K562 (cell line): ENCODE measurements around the gene DLGAP1. TPM values are rescaled to one million over a fixed set of nuclear protein-coding genes. Genes with fewer than 3 reads are reported as not detected.

Source experiments
- ATAC-seq: fragments of 200-7000 bp; cut with Tn5 transposase; 3 replicates; pipeline ENCODE4 v1.9.1; 2020; ENCODE audit warnings: moderate library complexity
- BruUV-seq: library from RNA; stranded (reverse); fragments of 400-500 nt; replicated peaks from 2 replicates; lab custom pipeline; 2021; lab: Mats Ljungman, UMichigan
- CTCF ChIA-PET: fragments of 300-600 bp; formaldehyde crosslinking; extraction: SDS; loops from one replicate; lab custom pipeline; 2021; ENCODE audit warnings: low intra/inter-chr PET ratio; lab: Yijun Ruan, JAX
- POLR2A ChIA-PET: fragments of 300-600, 350-650 bp; sonication (Branson Sonifier 250); formaldehyde crosslinking; extraction: SDS; loops from one replicate; lab custom pipeline; 2021; ENCODE audit warnings: antibody characterized with exemption, inconsistent platforms; lab: Yijun Ruan, JAX
- DNase-seq, 4 experiments: peaks; one replicate each; pipeline versions ENCODE4 v3.0.0 to v3.0.0-alpha.2; 2011 to 2018; ENCODE audit warnings: low spot score in 3 of 4, mixed read lengths in 3 of 4; ENCODE audit errors: extremely low read depth in 1 of 4
- FAIRE-seq: peaks from 2 replicates; lab custom pipeline; 2011; peaks lifted over from hg19 to GRCh38; lab: Jason Lieb, UNC
- H2AFZ ChIP-seq: 2 replicates; pipeline ENCODE4 v1.6.0; 2011; ENCODE audit warnings: low read depth, low read length, control low read depth, inconsistent platforms
- H3K27ac ChIP-seq: fragments of 200-600 bp; 3 replicates; pipeline ENCODE4 v1.8.0; 2011; ENCODE audit warnings: low read depth, mild to moderate bottlenecking, control low read depth, inconsistent platforms, low read length, moderate library complexity, mixed read lengths; ENCODE audit errors: extremely low read depth
- H3K27me3 ChIP-seq, 2 experiments: fragments of 300-600 bp in 1 of 2; 2 replicates in 1 of 2; 3 replicates in 1 of 2; pipeline versions ENCODE4 v1.6.0 to v1.8.0; 2011; ENCODE audit warnings: inconsistent platforms in 2 of 2, low read length in 2 of 2, mild to moderate bottlenecking in 1 of 2, mixed read lengths in 1 of 2, moderate library complexity in 1 of 2; ENCODE audit not compliant: control insufficient read depth in 2 of 2, insufficient read depth in 2 of 2
- H3K36me3 ChIP-seq: fragments of 300-600 bp; 3 replicates; pipeline ENCODE4 v1.8.0; 2011; ENCODE audit warnings: mild to moderate bottlenecking, low read length, inconsistent platforms; ENCODE audit not compliant: control insufficient read depth, insufficient read depth
- H3K4me1 ChIP-seq, 2 experiments: fragments of 200-600 bp in 1 of 2; replicated peaks in 1 of 2; 2 replicates in 1 of 2; 3 replicates in 1 of 2; pipeline versions ENCODE4 v1.5.1 to v1.8.0; 2011; ENCODE audit warnings: inconsistent platforms in 2 of 2, low read length in 2 of 2, mild to moderate bottlenecking in 1 of 2, mixed read lengths in 1 of 2, moderate library complexity in 1 of 2; ENCODE audit not compliant: control insufficient read depth in 2 of 2, insufficient read depth in 2 of 2
- H3K4me2 ChIP-seq: 2 replicates; pipeline ENCODE4 v1.6.1; 2011; ENCODE audit warnings: low read length, control low read depth, inconsistent platforms, mixed read lengths; ENCODE audit not compliant: insufficient read depth
- H3K4me3 ChIP-seq: fragments of 200-600 bp; sonication (generic), shearing (Covaris generic); 2 replicates; pipeline ENCODE4 v1.5.1; 2016; ENCODE audit warnings: control low read depth, inconsistent platforms
- H3K79me2 ChIP-seq: fragments of 200-600 bp; 3 replicates; pipeline ENCODE4 v1.8.0; 2011; ENCODE audit warnings: low read length, inconsistent platforms; ENCODE audit not compliant: control insufficient read depth, insufficient read depth
- H3K9ac ChIP-seq, 2 experiments: 2 replicates each; pipeline versions ENCODE4 v1.6.0 to v1.6.1; 2011; ENCODE audit warnings: low read depth in 2 of 2, low read length in 2 of 2, control low read depth in 1 of 2, inconsistent platforms in 1 of 2, mild to moderate bottlenecking in 1 of 2, mixed read lengths in 1 of 2; ENCODE audit not compliant: insufficient read depth in 1 of 2
- H3K9me1 ChIP-seq: one replicate; pipeline ENCODE4 v1.6.0; 2011; ENCODE audit warnings: inconsistent platforms, mild to moderate bottlenecking, low read length, moderate library complexity; ENCODE audit not compliant: control insufficient read depth, insufficient read depth
- H3K9me3 ChIP-seq: replicated peaks from 2 replicates; pipeline ENCODE4 v1.5.1; 2011; ENCODE audit warnings: low read depth, low read length, inconsistent platforms; ENCODE audit not compliant: control insufficient read depth, insufficient read depth
- H4K20me1 ChIP-seq: replicated peaks from 2 replicates; pipeline ENCODE4 v1.6.1; 2011; ENCODE audit warnings: low read length, inconsistent platforms, mixed read lengths; ENCODE audit not compliant: control insufficient read depth, insufficient read depth
- CLOCK ChIP-seq: fragments of 250-450 bp; sonication (Bioruptor Pico); IDR thresholded peaks from 2 replicates; pipeline ENCODE4 v1.4.0; 2020; ENCODE audit warnings: mild to moderate bottlenecking, moderate library complexity, borderline replicate concordance
- DEAF1 ChIP-seq: fragments of 450-650 bp; formaldehyde crosslinking; IDR thresholded peaks from 2 replicates; pipeline ENCODE4 v1.4.0; 2020; ENCODE audit warnings: mild to moderate bottlenecking, moderate library complexity
- DLX4 ChIP-seq: fragments of 250-450 bp; sonication (Bioruptor Pico); IDR thresholded peaks from 2 replicates; pipeline ENCODE4 v1.6.1; 2021; ENCODE audit warnings: mild to moderate bottlenecking
- FOXM1 ChIP-seq, 2 experiments: fragments of 450-650 bp in 1 of 2; sonication (generic) in 1 of 2; formaldehyde crosslinking in 1 of 2; IDR thresholded peaks; 2 replicates each; pipeline versions ENCODE4 v1.6.1 to v1.9.0; 2017 to 2022; ENCODE audit warnings: low read depth in 2 of 2, mild to moderate bottlenecking in 2 of 2, missing genetic modification reagents in 1 of 2, moderate library complexity in 1 of 2
- GTF2B ChIP-seq: IDR thresholded peaks from 2 replicates; pipeline ENCODE4 v1.6.1; 2011; ENCODE audit not compliant: insufficient read length; ENCODE audit errors: extremely low read depth
- HMG20A ChIP-seq: fragments of 450-650 bp; formaldehyde crosslinking; conservative IDR thresholded peaks from 2 replicates; pipeline ENCODE4 v1.4.0; 2020; ENCODE audit warnings: mild to moderate bottlenecking, mixed read lengths
- HMG20B ChIP-seq: fragments of 250-450 bp; sonication (Bioruptor Pico); IDR thresholded peaks from 2 replicates; pipeline ENCODE4 v1.5.0; 2021; ENCODE audit warnings: mild to moderate bottlenecking
- MAFF ChIP-seq: IDR thresholded peaks from 2 replicates; pipeline ENCODE4 v1.6.1; 2012; ENCODE audit warnings: low read length, improper control_type of control experiment
- MAFG ChIP-seq: fragments of 450-650 bp; conservative IDR thresholded peaks from 2 replicates; pipeline ENCODE4 v1.6.1; 2016; ENCODE audit warnings: missing genetic modification characterization, missing compliant biosample characterization
- RAD21 ChIP-seq, 2 experiments: fragments of 250-450 bp in 1 of 2; fragments of 450-650 bp in 1 of 2; sonication (Bioruptor Pico) in 1 of 2; formaldehyde crosslinking in 1 of 2; IDR thresholded peaks in 1 of 2; conservative IDR thresholded peaks in 1 of 2; 2 replicates each; pipeline versions ENCODE4 v1.4.0 to v1.8.0; 2020 to 2022; ENCODE audit warnings: mild to moderate bottlenecking in 2 of 2, moderate library complexity in 1 of 2
- SMAD3 ChIP-seq: fragments of 450-650 bp; formaldehyde crosslinking; conservative IDR thresholded peaks from 2 replicates; pipeline ENCODE4 v1.4.0; 2020; ENCODE audit warnings: mild to moderate bottlenecking
- TBL1XR1 ChIP-seq, 2 experiments: IDR thresholded peaks; 2 replicates each; pipeline ENCODE4 v1.6.1; 2012; ENCODE audit warnings: improper control_type of control experiment in 2 of 2, low read length in 2 of 2, mild to moderate bottlenecking in 1 of 2
- ZFP1 ChIP-seq: fragments of 450-650 bp; formaldehyde crosslinking; IDR thresholded peaks from 2 replicates; pipeline ENCODE4 v1.4.0; 2020; ENCODE audit warnings: mild to moderate bottlenecking, mixed read lengths
- ZNF584 ChIP-seq: fragments of 200-800 bp; sonication (Bioruptor generic); IDR thresholded peaks from 2 replicates; pipeline ENCODE4 v1.6.1; 2016; ENCODE audit warnings: low read depth, mild to moderate bottlenecking, missing genetic modification characterization, missing compliant biosample characterization
- WGBS: fragments of 100-300 bp; shearing (Covaris generic); methylation state at CpG from one replicate; pipeline ENCODE4 v1.1.6; 2016; ENCODE audit warnings: low coverage, mixed read lengths; ENCODE audit not compliant: insufficient coverage; ENCODE audit errors: missing lambda C conversion rate; 5-methylcytosine and 5-hydroxymethylcytosine counted together
- in situ Hi-C: fragments of 300-500 bp; cut with MboI; formaldehyde crosslinking; loops from 4 replicates; pipeline ENCODE4 v1.15.0; 2018; ENCODE audit warnings: inconsistent platforms, mixed read lengths
- intact Hi-C: fragments of 100-400 bp; cut with micrococcal nuclease; formaldehyde crosslinking; loops from 2 replicates; pipeline ENCODE4 v1.14.2; 2022
- polyA plus RNA-seq, 8 experiments: library from polyadenylated mRNA; depleted of rRNA in 4 of 8; stranded (reverse) in 5 of 8; unstranded in 3 of 8; fragments of >200 nt; fragmentation: Nextera tagmentation in 2 of 8; fragmentation: Illumina TruSeq in 1 of 8; extraction: Ambion mirVana in 2 of 8; extraction: Trizol in 1 of 8; gene quantifications; 2 replicates each; pipeline versions ENCODE4 v1.2.1 to v1.2.3, GENCODE V29; 2011 to 2014; ENCODE audit warnings: inconsistent platforms in 1 of 8, missing spikeins in 1 of 8
- total RNA-seq, 7 experiments: library from RNA; depleted of rRNA in 6 of 7; stranded (reverse); fragments of >200 nt in 6 of 7; fragmentation: Illumina TruSeq in 2 of 7; extraction: Trizol in 2 of 7; gene quantifications; 2 replicates each; pipeline versions ENCODE4 v1.2.1 to v1.2.3, GENCODE V29; 2011 to 2021; ENCODE audit warnings: low replicate concordance in 1 of 7

DLGAP1 gene
- total and polyA plus RNA-seq, 9 of the 15 experiments (the other 6 are each of a cell fraction or from before 2014, with no cell fraction given): 0.04 to 0.22 (median 0.08) TPM

- intact Hi-C loops (loop anchor here (1.0 kb wide), 1 partner anchor 173 kb away; no protein-coding TSS in a partner anchor), in situ Hi-C loops (loop anchor here (5.0 to 10.0 kb wide), 4 partner anchors 143 to 520 kb away; no protein-coding TSS in a partner anchor)
- H3K27ac ChIP-seq: peak overlapping the region; percentile 86; the same call in 2 of the 3 replicates
- H4K20me1 ChIP-seq: peaks cover 14% of the 10 kb centered on the region
- DNase-seq (peak; percentile 58 to 84 (median 68)), ATAC-seq (peak; percentile 10), FAIRE-seq (peak; percentile 90)
- H3K4me2 ChIP-seq: peak overlapping the region; percentile 99
- H3K9me3 ChIP-seq: 0 out of 2 replicates have a peak, but pooled peaks cover 2% of the 10 kb centered on the region
- BruUV-seq: no TSS peak
- POLR2A ChIA-PET: interaction anchor here (0.6 to 6.6 kb wide), 18 partner anchors 8 to 367 kb away, joined by 3 to 44 read pairs (median 4); no protein-coding TSS in a partner anchor
- CTCF ChIA-PET: interaction anchor here (0.6 to 3.2 kb wide), 9 partner anchors 12 to 523 kb away, joined by 3 to 42 read pairs (median 3); no protein-coding TSS in a partner anchor
- H3K4me1 ChIP-seq: peaks cover 2 to 25% of the 10 kb centered on the region in 2 experiments
- H3K9ac ChIP-seq: peak overlapping the region in 1 of 2 experiments; percentile 92; a peak in 3 of 4 replicates
- H3K79me2 ChIP-seq: peaks cover 98% of the 10 kb centered on the region
- peak overlapping the region; percentile 87 for H3K4me3 ChIP-seq
- no peaks in the 10 kb centered on the region for H3K27me3 ChIP-seq
- H3K9me1 ChIP-seq: no peaks in the 10 kb centered on the region
- H2AFZ ChIP-seq: no peak overlapping the region
- peaks cover 50% of the 10 kb centered on the region for H3K36me3 ChIP-seq
- whole genome bisulfite sequencing: 4% methylated on average over 4 of the region's 4 CpGs
- TF ChIP-seq ZFP1: no peak
- TF ChIP-seq ZNF584: no peak
- no peak for TF ChIP-seq DLX4
- TF ChIP-seq GTF2B: no peak
- no peak for TF ChIP-seq HMG20A
- no peak for TF ChIP-seq FOXM1 (IDR thresholded peaks at IDR 0.05; ENCODE audit: low read depth)
- TF ChIP-seq FOXM1 (CRISPR knock-in tag; IDR thresholded peaks at IDR 0.05; ENCODE audit: low read depth): no peak
- TF ChIP-seq SMAD3 (CRISPR knock-in tag): 0 out of 2 replicates have a peak, but pooled peaks have one; percentile 35
- peak; percentile 57; the same call in 1 of the 2 replicates for TF ChIP-seq MAFF
- TF ChIP-seq DEAF1: peak; percentile 60
- TF ChIP-seq TBL1XR1 (IDR thresholded peaks at IDR 0.05; ENCODE audit: low read length in 2 of 2): peak in 1 of 2 experiments; percentile 45; a peak in 1 of 4 replicates
- no peak for TF ChIP-seq CLOCK (CRISPR knock-in tag)
- peak; percentile 79 for TF ChIP-seq MAFG
- peak; percentile 80 to 85 for TF ChIP-seq RAD21 (CRISPR knock-in tag; conservative IDR thresholded peaks at IDR 0.05 in 1 of 2, IDR thresholded peaks at IDR 0.05 in 1 of 2)
- no peak for TF ChIP-seq HMG20B
Measured at GRCh38 chr18:3454365-3455089, 1000.6 kb downstream of the DLGAP1 start.
